Tibial artery (tissue), 4 donors: Measurements from ENCODE around the gene FARP1.

Experiments
- DNase-seq, 2 donors: peaks; one replicate each; pipeline ENCODE4 v3.0.0-alpha.2; 2019
- H3K27ac ChIP-seq, 2 donors: fragments of 200-600 bp; sonication (generic) in 1 of 2; 1 replicate in 1 of 2; 2 replicates in 1 of 2; pipeline ENCODE4 v1.5.1; 2018 to 2019; ENCODE audit warnings: mild to moderate bottlenecking in 1 of 2
- H3K27me3 ChIP-seq, 2 donors: fragments of 200-600 bp; sonication (generic) in 1 of 2; one replicate each; pipeline versions ENCODE4 v1.5.1 to v1.6.0; 2016 to 2019
- H3K36me3 ChIP-seq, 3 donors: fragments of 200-600 bp; sonication (generic) in 2 of 3; one replicate each; pipeline ENCODE4 v1.5.1; 2016 to 2019; ENCODE audit warnings: mild to moderate bottlenecking in 2 of 3
- H3K4me1 ChIP-seq, 4 donors: fragments of 200-600 bp; sonication (generic) in 2 of 4; 1 replicate in 3 of 4; 2 replicates in 1 of 4; pipeline ENCODE4 v1.5.1; 2016 to 2019
- H3K4me3 ChIP-seq, 2 donors: fragments of 200-600 bp; sonication (generic) in 1 of 2; 1 replicate in 1 of 2; 2 replicates in 1 of 2; pipeline ENCODE4 v1.5.1; 2018 to 2019; ENCODE audit warnings: mild to moderate bottlenecking in 2 of 2
- H3K9me3 ChIP-seq, 3 donors: fragments of 200-600 bp; sonication (generic) in 1 of 3; one replicate each; pipeline ENCODE4 v1.5.1; 2016 to 2019
- CTCF ChIP-seq, 2 experiments: fragments of 200-600 bp in 1 of 2; fragments of 450-650 bp in 1 of 2; IDR thresholded peaks; one replicate each; pipeline ENCODE4 v1.5.1; 2017 to 2019; ENCODE audit warnings: antibody characterized with exemption in 2 of 2, mild to moderate bottlenecking in 1 of 2, moderate library complexity in 1 of 2
- intact Hi-C: fragments of 100-400 bp; cut with DNase I; formaldehyde crosslinking; loops from one replicate; pipeline ENCODE4 v1.15.0; 2023; ENCODE audit warnings: low total_unique reads

FARP1 gene

GRCh38 chr13:98204546-98204945 is 61.7 kb downstream of the FARP1 start:
- no peaks in the 10 kb centered on the region for H3K36me3 ChIP-seq
- intact Hi-C loops: no loop called here
- H3K9me3 ChIP-seq: peaks cover 0 to 5% (median 5%) of the 10 kb centered on the region in 3 donors
- no peaks in the 10 kb centered on the region for H3K27me3 ChIP-seq
- TF ChIP-seq CTCF (IDR thresholded peaks at IDR 0.05): no peak
- H3K4me3 ChIP-seq: no peak overlapping the region
- DNase-seq: no peak
- H3K27ac ChIP-seq: no peak overlapping the region
- peaks cover 0 to 51% (median 16%) of the 10 kb centered on the region in 4 donors for H3K4me1 ChIP-seq

- no peaks in the 10 kb centered on the region for H3K36me3 ChIP-seq
- H3K27me3 ChIP-seq: no peaks in the 10 kb centered on the region
- DNase-seq: no peak
- peaks cover 0 to 57% (median 20%) of the 10 kb centered on the region in 4 donors for H3K4me1 ChIP-seq
- peaks cover 0 to 5% (median 5%) of the 10 kb centered on the region in 3 donors for H3K9me3 ChIP-seq
- H3K4me3 ChIP-seq: no peak overlapping the region
- peak overlapping the region; percentile 25 to 47 for H3K27ac ChIP-seq
- intact Hi-C loops: no loop called here
- TF ChIP-seq CTCF (IDR thresholded peaks at IDR 0.05): no peak
These were observed 64.1 kb downstream of the FARP1 start for GRCh38 chr13:98206946-98207345.

GRCh38 chr13:98207416-98207815 is 64.5 kb downstream of the FARP1 start:
- H3K4me1 ChIP-seq: peaks cover 0 to 52% (median 18%) of the 10 kb centered on the region in 4 donors
- intact Hi-C loops: no loop called here
- no peak overlapping the region for H3K4me3 ChIP-seq
- H3K9me3 ChIP-seq: peaks cover 0 to 5% (median 5%) of the 10 kb centered on the region in 3 donors
- no peak for DNase-seq
- H3K36me3 ChIP-seq: no peaks in the 10 kb centered on the region
- H3K27ac ChIP-seq: peak overlapping the region; percentile 25 to 47
- TF ChIP-seq CTCF (IDR thresholded peaks at IDR 0.05): no peak
- no peaks in the 10 kb centered on the region for H3K27me3 ChIP-seq

GRCh38 chr13:98208606-98209005 is 65.7 kb downstream of the FARP1 start:
- DNase-seq: no peak
- no peaks in the 10 kb centered on the region for H3K27me3 ChIP-seq
- peak overlapping the region in 1 of 2 donors; percentile 47 for H3K27ac ChIP-seq
- H3K9me3 ChIP-seq: peaks cover 0 to 5% (median 5%) of the 10 kb centered on the region in 3 donors
- intact Hi-C loops: no loop called here
- TF ChIP-seq CTCF (IDR thresholded peaks at IDR 0.05): no peak
- H3K4me1 ChIP-seq: peaks cover 0 to 42% (median 16%) of the 10 kb centered on the region in 4 donors
- H3K36me3 ChIP-seq: peaks cover 0 to 2% (median 0%) of the 10 kb centered on the region in 3 donors
- no peak overlapping the region for H3K4me3 ChIP-seq

GRCh38 chr13:98212763-98213162 is 69.9 kb downstream of the FARP1 start:
- Histone ChIP-seq H3K36me3 (peaks cover 0 to 9% (median 6%) of the 10 kb centered on the region in 3 donors), H3K4me3 (no peak overlapping the region), H3K27me3 (no peaks in the 10 kb centered on the region), H3K4me1 (peaks cover 0 to 37% (median 20%) of the 10 kb centered on the region in 4 donors), H3K27ac (no peak overlapping the region), H3K9me3 (no peaks in the 10 kb centered on the region)
- intact Hi-C loops: loop anchor here (10.0 kb wide), 1 partner anchor 68 kb away; the partner anchor contains the start of gene FARP1
- no peak for DNase-seq
- TF ChIP-seq CTCF (IDR thresholded peaks at IDR 0.05): no peak
